ENCODE data around the gene ABR.

Gene ABR

GRCh38 chr17:1043601-1044251, 136.1 kb downstream of the ABR start:
- DNase-seq: no peak

GRCh38 chr17:1042486-1042885, 137.3 kb downstream of the ABR start:
- DNase-seq: no peak

DNA sequence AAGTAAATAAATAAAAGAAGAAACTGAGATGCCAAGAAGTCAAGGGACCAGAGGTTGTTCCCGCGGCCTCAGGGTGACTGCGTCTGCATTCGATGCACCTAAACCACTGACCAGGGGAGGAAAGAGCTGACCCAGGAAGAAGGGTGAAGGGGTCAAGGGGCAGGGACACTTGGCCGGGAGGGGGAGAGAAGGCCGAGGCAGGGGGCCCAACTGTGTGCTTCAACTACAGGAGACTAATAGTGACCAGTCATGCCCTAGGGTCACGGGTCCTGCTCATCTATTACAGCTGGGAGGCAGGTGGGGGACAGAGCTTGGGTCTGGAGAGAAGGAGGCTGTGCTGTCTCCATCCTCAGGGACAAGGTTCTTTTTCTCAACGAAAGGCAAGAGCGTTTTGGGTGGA, 138.0 kb downstream of the ABR start:
- DNase-seq: no peak

- DNase-seq: no peak
Observed at GRCh38 chr17:1040216-1040600, 139.6 kb downstream of the ABR start.

- no peak for DNase-seq
Observed at GRCh38 chr17:1039511-1040215, 140.1 kb downstream of the ABR start.

GRCh38 chr17:1039123-1039507, 140.7 kb downstream of the ABR start:
- DNase-seq: no peak

DNA sequence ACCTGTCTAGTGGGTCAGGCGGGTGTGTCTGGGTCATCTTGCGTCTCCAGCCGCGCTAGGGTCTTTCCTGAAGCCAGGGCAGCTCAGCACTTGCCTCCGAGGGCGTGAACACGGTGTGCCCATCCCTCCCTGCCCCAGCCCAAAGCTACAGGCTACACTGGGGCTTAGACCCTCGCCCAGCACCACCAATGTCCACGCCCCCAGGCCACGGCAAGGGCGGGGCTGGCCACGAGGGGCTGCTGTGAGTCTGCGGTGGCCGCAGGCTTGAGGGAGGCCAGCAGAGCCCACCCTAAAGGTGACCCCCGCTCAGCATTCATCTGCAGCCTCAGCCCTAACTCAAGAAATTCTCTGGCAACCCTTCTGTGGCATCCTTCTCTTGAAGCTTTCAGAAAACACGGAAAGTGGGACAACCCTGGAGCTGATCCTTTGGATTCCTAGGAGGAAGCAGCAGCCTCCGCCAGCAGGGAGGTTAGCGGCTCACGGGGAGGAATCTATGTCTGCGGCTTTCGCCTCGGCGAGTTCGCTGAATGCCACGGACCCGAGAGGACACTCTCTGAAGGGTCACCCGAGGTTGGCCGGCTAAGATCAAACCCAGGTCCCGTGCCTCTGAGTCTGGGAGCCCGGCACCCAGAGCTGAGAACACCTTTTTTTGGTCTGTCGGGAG, 141.2 kb downstream of the ABR start:
- no peak for DNase-seq

- DNase-seq: no peak
Observed at GRCh38 chr17:1037238-1037879, 142.4 kb downstream of the ABR start.

GRCh38 chr17:1036845-1037237, 142.9 kb downstream of the ABR start:
- DNase-seq: no peak

DNA sequence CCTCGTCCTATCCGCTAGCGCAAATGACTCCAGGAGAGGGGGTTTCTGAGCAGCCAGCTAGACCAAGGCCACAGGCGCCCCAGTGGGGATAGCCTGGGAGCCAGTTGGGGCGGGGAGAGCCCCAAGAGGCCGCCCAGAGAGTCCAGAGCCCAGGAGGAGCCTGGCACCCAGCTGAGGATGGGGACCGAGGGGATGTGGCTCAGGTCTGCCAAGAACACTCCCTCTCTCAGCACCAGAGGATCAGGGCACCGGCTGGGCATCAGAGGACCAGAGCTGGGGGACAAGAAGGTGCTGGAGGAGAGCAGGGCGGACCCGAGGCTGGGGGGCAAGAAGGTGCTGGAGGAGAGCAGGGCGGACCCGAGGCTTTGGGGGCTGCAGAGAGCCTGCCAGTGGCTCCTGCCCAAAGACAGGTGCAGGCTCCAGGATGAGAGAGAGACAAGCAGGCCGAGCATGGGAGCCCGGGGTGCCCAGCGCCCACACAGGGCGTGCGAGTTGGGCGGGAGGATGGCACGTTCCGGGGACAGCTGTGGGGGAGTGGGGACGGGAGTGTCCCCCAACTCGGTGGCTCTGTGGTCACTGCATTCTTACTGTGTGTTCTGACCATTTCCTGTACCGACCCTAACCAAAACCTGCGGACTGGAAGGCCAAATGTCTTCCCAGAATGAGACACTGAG, 143.5 kb downstream of the ABR start:
- no peak for DNase-seq

- DNase-seq: no peak
Observed at GRCh38 chr17:1035546-1036170, 144.1 kb downstream of the ABR start.

DNA sequence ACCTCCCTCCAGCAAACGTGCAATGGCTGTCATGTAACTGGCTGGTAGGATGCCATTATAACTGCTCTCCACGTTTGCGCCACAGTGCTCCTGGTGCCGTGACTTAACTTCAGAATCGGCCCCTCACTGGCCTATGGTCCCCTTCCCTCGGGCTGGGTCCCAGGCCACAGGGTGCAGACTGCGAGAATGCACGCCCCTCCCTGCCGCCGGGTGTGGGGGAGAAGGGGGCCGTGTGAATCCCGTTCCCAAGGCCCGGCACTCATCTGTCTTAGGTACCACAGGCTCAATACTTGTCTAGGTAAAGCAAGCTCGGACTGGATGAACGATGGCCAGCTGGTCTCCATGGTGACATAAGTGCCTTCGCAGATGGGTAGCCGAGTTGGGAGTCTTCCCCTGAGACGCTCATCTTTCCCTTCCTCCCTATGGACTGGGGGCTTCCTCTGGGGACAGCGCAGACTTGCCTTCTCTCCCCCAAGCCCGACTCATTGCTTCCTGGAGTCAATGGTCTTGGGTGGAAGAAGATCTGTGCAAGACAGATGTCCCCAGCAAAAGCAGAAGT, 145.1 kb downstream of the ABR start:
- DNase-seq: no peak

DNA sequence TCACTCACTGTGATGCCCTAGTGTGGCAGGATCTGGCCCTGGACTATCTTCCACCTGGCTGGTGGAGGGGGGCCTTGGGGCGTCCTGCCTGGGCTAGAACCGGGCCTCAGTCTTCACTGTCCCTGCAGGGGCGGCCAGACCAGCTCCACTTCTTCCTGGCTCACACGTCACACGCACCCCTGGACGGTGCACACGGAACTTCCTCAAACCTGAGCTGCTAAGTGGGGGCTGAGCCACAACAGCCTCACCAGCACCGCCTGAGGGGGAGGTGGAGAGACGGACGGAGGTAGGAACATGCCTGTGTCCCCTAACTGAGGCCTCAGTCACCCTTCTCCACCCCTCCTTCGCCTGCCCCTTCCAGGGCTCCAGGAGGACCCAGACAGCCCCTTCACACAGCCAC, 146.3 kb downstream of the ABR start:
- DNase-seq: no peak

- DNase-seq: no peak
Observed at GRCh38 chr17:1032391-1032790, 147.4 kb downstream of the ABR start.

GRCh38 chr17:1031711-1032110, 148.1 kb downstream of the ABR start:
- no peak for DNase-seq

DNA sequence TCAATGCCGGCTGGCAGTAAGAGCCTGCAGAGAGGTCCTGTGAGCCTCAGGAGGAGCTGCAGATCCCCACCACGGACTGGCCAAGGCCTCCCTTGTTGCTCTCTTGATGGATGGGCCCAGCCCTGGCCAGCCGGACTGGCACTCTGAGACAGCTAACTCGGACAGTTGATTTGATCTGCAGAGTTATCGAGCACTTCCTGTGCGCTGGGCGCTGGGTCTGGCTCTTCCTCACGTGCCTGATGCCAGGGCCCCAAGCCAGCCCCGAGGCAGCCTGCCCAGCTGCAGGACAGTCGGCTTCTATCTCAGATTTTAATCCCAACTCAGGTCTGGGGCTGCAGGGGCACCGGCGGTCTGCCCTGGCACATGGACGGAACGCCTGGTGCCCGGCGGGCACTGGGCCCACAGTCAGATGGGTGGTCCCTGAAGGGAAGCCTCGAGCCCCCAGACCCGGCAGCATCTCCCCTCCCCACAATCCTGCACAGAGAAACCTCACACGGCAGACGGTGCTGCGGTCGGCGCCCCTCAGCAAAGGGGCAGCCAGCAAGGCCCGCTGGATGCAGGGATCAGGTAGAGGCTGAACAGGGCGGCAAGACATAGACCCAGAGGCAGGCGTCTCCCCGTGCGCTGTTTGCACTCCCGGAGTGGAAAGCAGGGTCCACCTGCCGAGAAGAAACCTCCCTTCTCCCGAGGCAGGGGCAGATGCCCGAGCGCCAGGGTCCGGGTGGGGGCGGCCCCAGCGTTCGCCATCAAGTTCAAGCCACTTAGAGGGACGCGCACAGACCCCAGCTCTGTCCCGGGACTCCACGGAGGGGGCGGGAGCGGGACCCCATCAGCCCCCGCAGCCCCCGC, 148.9 kb downstream of the ABR start:
- no peak for DNase-seq

- DNase-seq: no peak
Observed at GRCh38 chr17:1029922-1030644, 149.7 kb downstream of the ABR start.

DNA sequence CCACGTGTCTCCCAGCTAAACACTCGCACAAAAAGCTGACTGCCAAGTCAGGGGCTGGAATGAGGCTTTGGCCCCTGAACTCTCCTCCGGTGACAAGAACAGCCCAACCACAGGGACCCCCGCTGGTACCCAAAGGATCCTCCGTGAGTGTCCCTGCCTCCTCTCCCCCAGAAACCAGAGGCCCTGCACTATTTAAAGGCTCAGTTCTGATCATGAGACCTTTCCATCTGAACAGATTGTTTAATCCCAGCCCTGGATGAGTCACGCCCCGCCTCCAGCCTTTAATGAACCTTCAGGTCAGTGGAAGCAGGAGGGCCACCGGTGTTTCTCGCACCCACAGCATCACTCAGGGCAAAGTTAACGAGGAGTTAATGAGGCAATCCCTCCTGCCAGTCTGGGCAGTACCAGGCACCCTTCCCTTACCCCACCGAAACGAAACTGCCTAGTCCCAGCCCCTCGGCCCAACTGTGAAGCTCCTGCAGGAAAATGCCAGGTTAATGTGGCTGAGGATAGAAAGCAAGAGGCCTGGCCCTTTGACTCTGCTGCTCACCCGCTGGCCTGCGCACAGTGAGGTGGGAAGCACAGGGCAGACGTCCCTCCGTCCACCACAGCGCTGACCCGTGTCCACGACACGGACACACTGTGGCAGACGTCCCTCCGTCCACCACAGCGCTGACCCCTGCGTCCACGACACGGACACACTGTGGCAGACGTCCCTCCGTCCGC, 150.4 kb downstream of the ABR start:
- no peak for DNase-seq

DNA sequence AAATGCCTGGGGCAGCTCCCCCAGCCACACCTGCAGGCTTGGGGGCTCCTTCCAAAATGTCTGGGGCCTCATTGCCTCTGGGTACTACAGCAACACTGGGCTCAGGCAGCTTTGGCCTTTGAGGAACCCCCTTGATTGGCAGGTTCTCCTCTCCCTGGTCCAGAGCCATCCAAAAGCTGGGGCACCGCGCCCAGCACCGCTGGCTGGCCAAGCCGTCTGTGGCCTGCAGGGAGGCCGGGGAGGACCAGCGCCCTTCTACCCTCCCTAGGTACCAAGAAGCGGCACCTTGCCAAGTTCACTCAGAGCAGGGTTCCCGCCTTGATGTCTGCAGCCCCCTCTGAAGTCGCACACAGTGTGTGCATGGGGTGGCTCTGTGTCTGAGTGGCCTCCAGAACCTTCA, 152.7 kb downstream of the ABR start:
- DNase-seq: no peak

GRCh38 chr17:1026599-1026975, 153.2 kb downstream of the ABR start:
- no peak for DNase-seq
